Prostate gland (tissue), 2 donors: ENCODE measurements around the gene CRTC1. TPM values are rescaled to one million over a fixed set of nuclear protein-coding genes. Genes with fewer than 3 reads are reported as not detected.

ENCODE experiments used
- DNase-seq: peaks from one replicate; pipeline ENCODE4 v3.0.0-alpha.2; 2019; ENCODE audit warnings: low spot score
- H3K27ac ChIP-seq, 2 donors: fragments of 200-600 bp; sonication (generic); 2 replicates each; pipeline ENCODE4 v1.5.1; 2017 to 2019
- H3K27me3 ChIP-seq: fragments of 200-600 bp; sonication (generic); replicated peaks from 2 replicates; pipeline ENCODE4 v1.5.1; 2019; ENCODE audit not compliant: insufficient read depth
- H3K36me3 ChIP-seq, 2 donors: fragments of 200-600 bp; sonication (generic); 1 replicate in 1 of 2; 2 replicates in 1 of 2; pipeline versions ENCODE4 v1.5.1 to v1.8.1; 2017 to 2019
- H3K4me1 ChIP-seq: fragments of 200-600 bp; sonication (generic); replicated peaks from 2 replicates; pipeline ENCODE4 v1.5.1; 2019
- H3K4me3 ChIP-seq, 2 donors: fragments of 200-600 bp; sonication (generic); 2 replicates each; pipeline ENCODE4 v1.5.1; 2017 to 2019
- H3K9me3 ChIP-seq: fragments of 200-600 bp; sonication (generic); 2 replicates; pipeline ENCODE4 v1.5.1; 2017
- POLR2A ChIP-seq: fragments of 450-650 bp; IDR thresholded peaks from one replicate; pipeline ENCODE4 v1.6.1; 2016; ENCODE audit warnings: antibody characterized with exemption, mild to moderate bottlenecking
- POLR2AphosphoS5 ChIP-seq: sonication (generic); formaldehyde crosslinking; IDR thresholded peaks from one replicate; pipeline ENCODE4 v1.6.1; 2017; ENCODE audit warnings: antibody characterized with exemption
- WGBS: methylation state at CpG from one replicate; pipeline ENCODE4 v1.1.5; 2018; 5-methylcytosine and 5-hydroxymethylcytosine counted together
- intact Hi-C: fragments of 100-400 bp; cut with DNase I; formaldehyde crosslinking; loops from one replicate; pipeline ENCODE4 v1.14.2; 2022
- total RNA-seq, 2 donors: library from RNA; depleted of rRNA; stranded (reverse); fragments of >200 nt; gene quantifications; one replicate each; pipeline ENCODE4 v1.1.0, GENCODE V29; 2016
- TF ChIP-seq, protein P1 (sequence below), 4 experiments: fragments of 200-600 bp in 2 of 4; fragments of 450-650 bp in 2 of 4; sonication (generic) in 2 of 4; IDR thresholded peaks; 1 replicate in 3 of 4; 2 replicates in 1 of 4; pipeline ENCODE4 v1.5.1; 2016 to 2019; ENCODE audit warnings: antibody characterized with exemption in 4 of 4, mild to moderate bottlenecking in 2 of 4, moderate library complexity in 2 of 4

Gene CRTC1
- total RNA-seq, 2 donors from 2014 or later: 6.7 to 24.4 TPM

DNA sequence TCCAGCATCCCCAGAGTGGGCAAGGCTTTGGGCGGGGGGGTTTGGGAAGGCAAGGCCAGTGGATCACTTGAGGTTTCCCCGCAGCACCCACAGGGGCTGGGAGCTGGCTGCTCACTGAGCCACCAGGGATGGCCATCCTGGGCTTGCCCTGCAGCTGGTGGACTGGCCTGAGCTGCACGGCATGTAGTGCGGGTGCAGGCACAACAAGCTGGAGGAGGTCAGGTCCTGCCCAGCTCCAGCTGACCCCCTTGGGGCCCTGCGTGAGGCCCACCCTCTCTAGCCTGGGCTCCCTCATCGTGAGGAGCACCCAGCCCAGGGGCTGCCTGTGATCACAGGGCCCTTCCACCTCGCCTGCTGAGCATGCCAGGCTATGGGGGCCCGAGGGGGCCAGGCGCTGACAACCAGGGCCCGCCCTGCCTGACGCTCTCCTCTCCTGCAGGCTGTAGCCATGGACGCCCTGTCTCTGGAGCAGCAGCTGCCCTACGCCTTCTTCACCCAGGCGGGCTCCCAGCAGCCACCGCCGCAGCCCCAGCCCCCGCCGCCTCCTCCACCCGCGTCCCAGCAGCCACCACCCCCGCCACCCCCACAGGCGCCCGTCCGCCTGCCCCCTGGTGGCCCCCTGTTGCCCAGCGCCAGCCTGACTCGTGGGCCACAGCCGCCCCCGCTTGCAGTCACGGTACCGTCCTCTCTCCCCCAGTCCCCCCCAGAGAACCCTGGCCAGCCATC is 84.7 kb downstream of the CRTC1 start:
- no peaks in the 10 kb centered on the region for H3K9me3 ChIP-seq
- TF ChIP-seq POLR2AphosphoS5: no peak
- no peak for TF ChIP-seq POLR2A
- TF ChIP-seq, protein P1, sequence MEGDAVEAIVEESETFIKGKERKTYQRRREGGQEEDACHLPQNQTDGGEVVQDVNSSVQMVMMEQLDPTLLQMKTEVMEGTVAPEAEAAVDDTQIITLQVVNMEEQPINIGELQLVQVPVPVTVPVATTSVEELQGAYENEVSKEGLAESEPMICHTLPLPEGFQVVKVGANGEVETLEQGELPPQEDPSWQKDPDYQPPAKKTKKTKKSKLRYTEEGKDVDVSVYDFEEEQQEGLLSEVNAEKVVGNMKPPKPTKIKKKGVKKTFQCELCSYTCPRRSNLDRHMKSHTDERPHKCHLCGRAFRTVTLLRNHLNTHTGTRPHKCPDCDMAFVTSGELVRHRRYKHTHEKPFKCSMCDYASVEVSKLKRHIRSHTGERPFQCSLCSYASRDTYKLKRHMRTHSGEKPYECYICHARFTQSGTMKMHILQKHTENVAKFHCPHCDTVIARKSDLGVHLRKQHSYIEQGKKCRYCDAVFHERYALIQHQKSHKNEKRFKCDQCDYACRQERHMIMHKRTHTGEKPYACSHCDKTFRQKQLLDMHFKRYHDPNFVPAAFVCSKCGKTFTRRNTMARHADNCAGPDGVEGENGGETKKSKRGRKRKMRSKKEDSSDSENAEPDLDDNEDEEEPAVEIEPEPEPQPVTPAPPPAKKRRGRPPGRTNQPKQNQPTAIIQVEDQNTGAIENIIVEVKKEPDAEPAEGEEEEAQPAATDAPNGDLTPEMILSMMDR (IDR thresholded peaks at IDR 0.05): no peak
- intact Hi-C loops: no loop called here
- no peak overlapping the region for H3K27ac ChIP-seq
- H3K36me3 ChIP-seq: no peaks in the 10 kb centered on the region
- DNase-seq: no peak
- WGBS: 72% methylated on average over 28 of the region's 30 CpGs
- H3K4me3 ChIP-seq: no peak overlapping the region
- peaks cover 9% of the 10 kb centered on the region for H3K4me1 ChIP-seq
- H3K27me3 ChIP-seq: no peaks in the 10 kb centered on the region

DNA sequence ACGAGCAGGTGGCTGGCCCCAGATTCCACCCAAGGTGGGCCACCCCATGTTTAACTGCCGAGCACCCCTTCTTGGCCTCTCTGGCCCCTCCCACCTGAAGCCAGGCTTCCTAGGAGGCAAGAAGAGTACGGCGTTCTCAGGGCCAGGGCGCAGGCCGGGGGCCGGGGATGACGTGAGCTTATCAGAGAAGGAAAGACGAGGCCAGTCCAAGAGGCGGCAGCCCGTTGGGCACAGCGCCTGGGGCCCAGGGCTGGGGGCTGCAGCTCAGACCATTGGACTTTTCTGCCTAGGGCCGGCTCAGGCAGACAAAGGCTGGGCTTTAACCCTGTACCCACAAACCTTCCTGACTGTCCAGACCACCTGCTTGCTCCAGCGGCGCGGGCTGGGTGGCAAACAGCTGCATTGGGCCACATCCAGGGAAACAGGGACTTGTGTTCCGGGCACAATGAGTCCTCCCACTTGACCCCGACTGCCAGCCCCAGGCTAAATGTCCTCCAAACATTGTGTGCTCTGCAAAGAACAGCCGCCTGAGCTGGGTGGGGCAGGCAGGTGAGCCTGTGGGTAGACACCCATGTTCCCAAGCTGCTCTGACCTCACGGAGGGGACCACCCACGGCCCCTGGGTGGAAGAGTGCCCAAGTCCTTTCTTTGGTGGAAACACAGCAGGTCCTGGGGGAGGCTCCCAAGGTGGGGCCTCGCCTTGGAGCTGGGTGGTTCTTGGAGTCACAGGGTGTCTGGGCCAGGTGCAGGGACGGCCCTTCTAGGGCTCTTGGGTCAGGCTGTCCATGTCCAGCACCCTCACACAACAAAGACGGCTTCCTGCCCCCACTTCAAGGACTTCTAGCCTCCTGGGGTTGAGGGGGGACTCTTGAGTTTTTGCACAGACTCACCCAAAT is 85.8 kb downstream of the CRTC1 start:
- Histone ChIP-seq H3K27me3 (no peaks in the 10 kb centered on the region), H3K4me1 (peaks cover 5% of the 10 kb centered on the region), H3K4me3 (no peak overlapping the region), H3K36me3 (no peaks in the 10 kb centered on the region), H3K27ac (no peak overlapping the region), H3K9me3 (no peaks in the 10 kb centered on the region)
- intact Hi-C loops: no loop called here
- WGBS: 81% methylated on average over 24 of the region's 24 CpGs
- no peak for DNase-seq
- no peak for TF ChIP-seq POLR2A
- TF ChIP-seq POLR2AphosphoS5: no peak
- TF ChIP-seq, protein P1 (IDR thresholded peaks at IDR 0.05): no peak

DNA sequence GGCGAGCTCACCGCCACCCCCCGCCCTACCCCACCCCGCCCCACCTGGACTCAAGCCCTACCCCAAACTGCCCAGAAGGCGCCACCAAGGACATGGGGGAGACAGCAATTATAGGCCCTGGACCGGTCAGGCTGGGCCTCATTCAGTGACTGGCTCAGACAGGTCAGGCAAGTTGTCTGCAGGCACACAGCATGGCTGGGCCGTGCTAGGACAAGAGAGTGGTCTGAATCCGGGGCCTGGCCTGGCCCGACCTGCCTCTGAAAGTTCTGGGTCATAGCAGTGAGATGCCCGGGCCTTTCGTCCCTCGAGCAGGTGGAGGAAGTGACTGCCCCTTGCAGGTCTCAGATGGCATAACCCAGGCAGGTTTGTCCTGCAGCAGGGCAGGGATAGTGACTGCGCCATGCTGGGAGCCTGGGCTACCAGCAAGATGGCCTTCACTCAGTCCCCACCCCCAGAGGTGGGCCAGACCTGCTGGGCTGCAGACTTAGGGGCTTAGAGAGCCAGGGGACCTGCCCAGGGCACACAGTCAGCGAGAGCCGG is 86.6 kb downstream of the CRTC1 start:
- intact Hi-C loops: no loop called here
- H3K27ac ChIP-seq: no peak overlapping the region
- TF ChIP-seq, protein P1 (IDR thresholded peaks at IDR 0.05): no peak
- TF ChIP-seq POLR2A (no peak), POLR2AphosphoS5 (no peak)
- no peaks in the 10 kb centered on the region for H3K27me3 ChIP-seq
- 92% methylated on average over 13 of the region's 15 CpGs for WGBS
- DNase-seq: no peak
- no peak overlapping the region for H3K4me3 ChIP-seq
- peaks cover 5% of the 10 kb centered on the region for H3K4me1 ChIP-seq
- no peaks in the 10 kb centered on the region for H3K36me3 ChIP-seq
- no peaks in the 10 kb centered on the region for H3K9me3 ChIP-seq

DNA sequence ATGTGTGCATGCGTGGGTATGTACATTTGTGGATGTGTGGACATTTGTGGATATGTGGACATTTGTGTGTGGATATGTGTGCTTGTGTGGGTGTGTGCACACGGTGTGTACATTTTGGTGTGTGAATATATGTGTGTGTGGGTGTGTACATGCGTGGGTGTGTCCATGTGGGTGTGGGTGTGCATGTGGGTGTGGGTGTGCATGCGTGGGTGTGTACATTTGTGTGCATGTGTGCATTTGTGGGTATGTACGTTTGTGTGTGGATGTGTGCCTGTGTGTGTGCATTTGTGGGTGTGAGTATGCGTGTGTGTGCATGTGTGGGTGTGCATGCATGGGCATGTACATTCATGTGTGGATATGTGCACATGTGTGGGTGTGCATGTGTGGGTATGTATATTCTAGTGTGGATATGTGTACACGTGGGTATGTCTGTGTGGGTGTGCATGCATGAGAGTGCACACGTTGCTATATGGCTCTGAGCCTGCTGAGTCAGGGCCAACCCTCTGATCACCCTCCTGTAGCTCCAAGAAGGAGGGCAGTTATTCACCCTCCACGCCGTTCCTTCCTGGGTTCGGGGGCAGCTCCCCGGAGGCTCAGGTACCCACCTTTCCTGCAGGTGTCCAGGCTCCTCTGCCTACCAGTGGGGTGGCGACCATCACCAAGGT is 87.3 kb downstream of the CRTC1 start:
- 69% methylated on average over 12 of the region's 13 CpGs for WGBS
- Histone ChIP-seq H3K27me3 (no peaks in the 10 kb centered on the region), H3K9me3 (no peaks in the 10 kb centered on the region), H3K4me1 (peaks cover 5% of the 10 kb centered on the region), H3K27ac (no peak overlapping the region), H3K36me3 (no peaks in the 10 kb centered on the region), H3K4me3 (no peak overlapping the region)
- TF ChIP-seq POLR2AphosphoS5 (no peak), POLR2A (no peak)
- TF ChIP-seq, protein P1 (IDR thresholded peaks at IDR 0.05): no peak
- intact Hi-C loops: no loop called here
- no peak for DNase-seq
